Ishikawa (cell line): ENCODE results near the gene MED13L.

Source experiments
- EP300 ChIP-seq: IDR thresholded peaks from 2 replicates; pipeline ENCODE4 v1.6.1; 2012; ENCODE audit warnings: borderline replicate concordance
- FOXM1 ChIP-seq: IDR thresholded peaks from 2 replicates; pipeline ENCODE4 v1.6.1; 2012; ENCODE audit warnings: low read depth, borderline replicate concordance
- MAX ChIP-seq: IDR thresholded peaks from 2 replicates; pipeline ENCODE4 v1.6.1; 2012
- RAD21 ChIP-seq: IDR thresholded peaks from 2 replicates; pipeline ENCODE4 v1.6.1; 2012; ENCODE audit warnings: low read depth
- TAF1 ChIP-seq: IDR thresholded peaks from 2 replicates; pipeline ENCODE4 v1.6.1; 2012; ENCODE audit warnings: low read depth, mild to moderate bottlenecking
- TEAD4 ChIP-seq: IDR thresholded peaks from 2 replicates; pipeline ENCODE4 v1.6.1; 2012
- YY1 ChIP-seq: IDR thresholded peaks from 2 replicates; pipeline ENCODE4 v1.6.1; 2012; ENCODE audit warnings: low read depth

GRCh38 chr12:116299064-116299463 is 21.6 kb upstream of the MED13L start:
- TF ChIP-seq MAX (no peak), TEAD4 (no peak), EP300 (no peak), RAD21 (no peak), FOXM1 (no peak), TAF1 (no peak), YY1 (no peak)
